Upper lobe of left lung (tissue), 6 donors: ENCODE measurements around the gene HES3. TPM values are rescaled to one million over a fixed set of nuclear protein-coding genes. Genes with fewer than 3 reads are reported as not detected.

Source experiments
- ATAC-seq, 2 donors: fragments of 200-7000 bp; cut with Tn5 transposase; one replicate each; pipeline ENCODE4 v1.9.1; 2022; ENCODE audit warnings: mild to moderate bottlenecking in 2 of 2, moderate library complexity in 2 of 2; ENCODE audit not compliant: low FRiP score in 2 of 2
- DNase-seq, 2 donors: peaks; one replicate each; pipeline ENCODE4 v3.0.0-alpha.2; 2019 to 2020
- H3K27ac ChIP-seq, 4 donors: fragments of 200-600 bp; sonication (generic); one replicate each; pipeline ENCODE4 v1.5.1; 2016 to 2019
- H3K27me3 ChIP-seq, 4 donors: fragments of 200-600 bp; sonication (generic); one replicate each; pipeline ENCODE4 v1.5.1; 2017 to 2019
- H3K36me3 ChIP-seq, 4 donors: fragments of 200-600 bp; sonication (generic); one replicate each; pipeline ENCODE4 v1.5.1; 2016 to 2019
- H3K4me1 ChIP-seq, 4 donors: fragments of 200-600 bp; sonication (generic); one replicate each; pipeline ENCODE4 v1.5.1; 2018 to 2019
- H3K4me3 ChIP-seq, 4 donors: fragments of 200-600 bp; sonication (generic); one replicate each; pipeline ENCODE4 v1.5.1; 2017 to 2019; ENCODE audit warnings: mild to moderate bottlenecking in 2 of 4, moderate library complexity in 1 of 4
- H3K9me3 ChIP-seq, 4 donors: fragments of 200-600 bp; sonication (generic); one replicate each; pipeline ENCODE4 v1.5.1; 2018 to 2019
- CTCF ChIP-seq, 6 experiments: fragments of 450-650 bp in 4 of 6; fragments of 200-600 bp in 2 of 6; sonication (generic) in 2 of 6; IDR thresholded peaks; one replicate each; pipeline ENCODE4 v1.5.1; 2016 to 2019; ENCODE audit warnings: antibody characterized with exemption in 6 of 6
- EP300 ChIP-seq, 4 donors: sonication (generic); formaldehyde crosslinking; IDR thresholded peaks; one replicate each; pipeline ENCODE4 v1.5.1; 2017; ENCODE audit warnings: antibody characterized with exemption in 4 of 4, control low read depth in 2 of 4
- POLR2A ChIP-seq, 4 donors: fragments of 450-650 bp; IDR thresholded peaks; one replicate each; pipeline ENCODE4 v1.5.1; 2016 to 2017; ENCODE audit warnings: antibody characterized with exemption in 4 of 4, mild to moderate bottlenecking in 2 of 4
- POLR2AphosphoS5 ChIP-seq, 2 donors: sonication (generic); formaldehyde crosslinking; IDR thresholded peaks; one replicate each; pipeline ENCODE4 v1.5.1; 2017; ENCODE audit warnings: antibody characterized with exemption in 2 of 2
- WGBS, 2 donors: methylation state at CpG; one replicate each; pipeline ENCODE4 v1.1.5; 2017 to 2018; 5-methylcytosine and 5-hydroxymethylcytosine counted together
- total RNA-seq, 6 donors: library from RNA; depleted of rRNA in 4 of 6; stranded (reverse); fragments of >200 nt in 4 of 6; gene quantifications; one replicate each; pipeline versions ENCODE4 v1.1.0 to v1.2.1, GENCODE V29; 2016 to 2021
- donor health status: DM: no; HTN: no; CAD: no; lungs with moderate emphysema.
- donor health status: DM: no; HTN: yes; CAD: no; lungs with severe emphysema.

Gene HES3
- total RNA-seq, 6 donors from 2014 or later: not detected

DNA sequence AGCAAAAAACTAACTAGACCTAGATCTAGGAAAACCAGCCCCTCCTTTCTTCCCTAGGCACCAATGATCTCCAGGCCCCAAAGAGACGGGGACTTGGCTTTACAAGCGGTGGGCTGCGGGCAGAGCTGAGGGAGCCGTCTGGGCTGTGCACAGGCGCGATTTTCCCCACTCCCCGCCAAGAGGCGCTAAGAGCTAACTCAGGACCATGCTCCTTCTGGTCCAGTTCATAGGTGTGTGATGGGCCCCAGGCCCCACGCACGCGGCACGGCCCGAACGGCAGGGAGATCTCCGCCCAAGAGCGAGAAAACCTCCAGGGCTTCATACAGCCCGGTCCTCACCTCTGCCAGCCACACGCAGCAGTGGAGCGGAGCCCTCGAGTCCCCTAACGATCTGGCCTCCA, 24.4 kb downstream of the HES3 start:
- H3K27me3 ChIP-seq: no peaks in the 10 kb centered on the region
- ATAC-seq (no peak), DNase-seq (no peak)
- H3K4me3 ChIP-seq: no peak overlapping the region
- 81 to 86% methylated on average over 14 to 21 of the region's 21 CpGs for WGBS, 2 donors
- H3K9me3 ChIP-seq: no peaks in the 10 kb centered on the region
- H3K4me1 ChIP-seq: peaks cover 0 to 8% (median 0%) of the 10 kb centered on the region in 4 donors
- H3K27ac ChIP-seq: no peak overlapping the region
- TF ChIP-seq POLR2A (IDR thresholded peaks at IDR 0.05) (no peak), CTCF (IDR thresholded peaks at IDR 0.05) (no peak), POLR2AphosphoS5 (IDR thresholded peaks at IDR 0.05) (no peak), EP300 (IDR thresholded peaks at IDR 0.05) (no peak)
- H3K36me3 ChIP-seq: no peaks in the 10 kb centered on the region

DNA sequence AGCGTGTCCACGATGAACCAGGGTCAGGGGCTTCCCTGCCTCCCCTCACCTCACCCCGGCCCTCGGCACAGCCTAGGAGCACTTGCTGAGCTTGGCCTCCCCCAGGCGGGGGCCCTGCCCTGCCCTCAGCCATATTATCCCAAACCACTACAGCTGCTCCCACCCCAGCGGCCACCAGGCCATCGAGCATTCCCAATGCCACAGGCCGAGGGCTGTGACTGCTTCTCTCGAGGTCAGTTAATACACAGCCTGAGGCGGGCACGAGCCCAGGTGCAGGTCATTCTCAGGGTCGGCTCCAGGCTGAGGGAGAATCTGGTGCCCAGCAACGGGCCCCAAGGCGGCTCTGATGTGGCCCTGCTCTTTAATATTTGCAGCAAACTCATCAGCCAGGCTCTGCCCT, 25.3 kb downstream of the HES3 start:
- no peak overlapping the region for H3K27ac ChIP-seq

GRCh38 chr1:6269720-6270400, 25.9 kb downstream of the HES3 start:
- Histone ChIP-seq H3K4me3 (no peak overlapping the region), H3K27me3 (no peaks in the 10 kb centered on the region), H3K36me3 (no peaks in the 10 kb centered on the region), H3K27ac (no peak overlapping the region), H3K4me1 (peaks cover 0 to under 1% (median 0%) of the 10 kb centered on the region in 4 donors), H3K9me3 (no peaks in the 10 kb centered on the region)
- TF ChIP-seq EP300 (IDR thresholded peaks at IDR 0.05) (no peak), POLR2A (IDR thresholded peaks at IDR 0.05) (no peak)
- DNase-seq (peak in 1 of 2 donors; percentile 57), ATAC-seq (no peak)
- WGBS, 2 donors: 69 to 87% methylated on average over 12 to 22 of the region's 22 CpGs

More for the DNA sequence above, 25.3 kb downstream of the HES3 start:
- Histone ChIP-seq H3K36me3 (no peaks in the 10 kb centered on the region), H3K9me3 (no peaks in the 10 kb centered on the region), H3K4me3 (no peak overlapping the region), H3K27me3 (no peaks in the 10 kb centered on the region), H3K4me1 (peaks cover 0 to 2% (median 0%) of the 10 kb centered on the region in 4 donors)
- 93% methylated on average over 14 of the region's 14 CpGs; no CpG with 5 or more reads in 1 of the 2 donors for WGBS, 2 donors
- no peak for DNase-seq
- ATAC-seq: no peak
- no peak for TF ChIP-seq CTCF (IDR thresholded peaks at IDR 0.05)
- no peak for TF ChIP-seq POLR2AphosphoS5 (IDR thresholded peaks at IDR 0.05)
- no peak for TF ChIP-seq POLR2A (IDR thresholded peaks at IDR 0.05)
- no peak for TF ChIP-seq EP300 (IDR thresholded peaks at IDR 0.05)

DNA sequence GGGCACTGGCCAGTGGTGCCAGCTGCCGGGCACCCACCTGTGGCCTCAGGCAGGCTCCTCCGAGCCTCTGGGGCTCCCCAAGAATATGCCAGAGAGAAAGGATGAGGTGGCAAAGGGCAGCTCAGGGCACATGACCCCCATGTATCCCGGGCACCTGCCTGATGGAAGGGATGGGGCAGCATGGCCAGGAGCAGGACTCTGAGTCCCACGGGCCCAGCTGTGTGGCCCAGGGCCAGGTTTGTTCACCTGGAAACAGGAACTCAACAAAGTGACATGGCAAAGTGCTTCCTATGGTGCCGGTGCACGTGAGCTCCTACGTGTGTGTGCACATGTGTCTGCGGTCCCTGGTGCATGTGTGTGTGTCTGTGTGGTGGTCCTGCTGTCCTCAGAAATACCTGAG, 26.4 kb downstream of the HES3 start:
- WGBS, 2 donors: 61 to 86% methylated on average over 2 to 7 of the region's 8 CpGs
- no peak for ATAC-seq

GRCh38 chr1:6271006-6271405, 27.0 kb downstream of the HES3 start:
- no peaks in the 10 kb centered on the region for H3K27me3 ChIP-seq
- 66 to 71% methylated on average over 4 of the region's 4 CpGs for WGBS, 2 donors
- DNase-seq: no peak

More for the DNA sequence above, 26.4 kb downstream of the HES3 start:
- no peak for DNase-seq
- no peak overlapping the region for H3K27ac ChIP-seq
- no peaks in the 10 kb centered on the region for H3K36me3 ChIP-seq
- no peak for TF ChIP-seq POLR2AphosphoS5 (IDR thresholded peaks at IDR 0.05)
- no peak for TF ChIP-seq CTCF (IDR thresholded peaks at IDR 0.05)
- no peak for TF ChIP-seq POLR2A (IDR thresholded peaks at IDR 0.05)
- no peak for TF ChIP-seq EP300 (IDR thresholded peaks at IDR 0.05)
- no peaks in the 10 kb centered on the region for H3K9me3 ChIP-seq
- no peaks in the 10 kb centered on the region for H3K27me3 ChIP-seq
- H3K4me3 ChIP-seq: no peak overlapping the region
- no peaks in the 10 kb centered on the region for H3K4me1 ChIP-seq

More at GRCh38 chr1:6271006-6271405, 27.0 kb downstream of the HES3 start:
- no peaks in the 10 kb centered on the region for H3K4me1 ChIP-seq
- no peaks in the 10 kb centered on the region for H3K9me3 ChIP-seq
- TF ChIP-seq POLR2A (IDR thresholded peaks at IDR 0.05): no peak
- TF ChIP-seq CTCF (IDR thresholded peaks at IDR 0.05): no peak
- no peak for TF ChIP-seq EP300 (IDR thresholded peaks at IDR 0.05)
- H3K27ac ChIP-seq: no peak overlapping the region
- H3K4me3 ChIP-seq: no peak overlapping the region
- no peak for ATAC-seq
- H3K36me3 ChIP-seq: no peaks in the 10 kb centered on the region
